ENCODE results near the gene SMPDL3A. TPM values are rescaled to one million over a fixed set of nuclear protein-coding genes. Genes with fewer than 3 reads are reported as not detected.

Gene SMPDL3A, protein sequence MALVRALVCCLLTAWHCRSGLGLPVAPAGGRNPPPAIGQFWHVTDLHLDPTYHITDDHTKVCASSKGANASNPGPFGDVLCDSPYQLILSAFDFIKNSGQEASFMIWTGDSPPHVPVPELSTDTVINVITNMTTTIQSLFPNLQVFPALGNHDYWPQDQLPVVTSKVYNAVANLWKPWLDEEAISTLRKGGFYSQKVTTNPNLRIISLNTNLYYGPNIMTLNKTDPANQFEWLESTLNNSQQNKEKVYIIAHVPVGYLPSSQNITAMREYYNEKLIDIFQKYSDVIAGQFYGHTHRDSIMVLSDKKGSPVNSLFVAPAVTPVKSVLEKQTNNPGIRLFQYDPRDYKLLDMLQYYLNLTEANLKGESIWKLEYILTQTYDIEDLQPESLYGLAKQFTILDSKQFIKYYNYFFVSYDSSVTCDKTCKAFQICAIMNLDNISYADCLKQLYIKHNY
- total RNA-seq (2016; rRNA removed; fragmentation: Illumina TruSeq; extraction: Trizol) = 6.4 and 7.8 TPM in 2 replicates
- total RNA-seq (2016; cell fraction: cytosol; rRNA removed; fragmentation: Illumina TruSeq; extraction: Trizol; ENCODE audit: low read depth) = 1.1 and 2.5 TPM in 2 replicates
- total RNA-seq (2016; cell fraction: insoluble cytoplasmic fraction; rRNA removed; fragmentation: Illumina TruSeq; extraction: Trizol) = 5.6 and 7.8 TPM in 2 replicates
- 3.7 and 4.1 TPM in 2 replicates for total RNA-seq (2016; cell fraction: membrane; rRNA removed; fragmentation: Illumina TruSeq; extraction: Trizol)
- 8.1 and 10.3 TPM in 2 replicates for total RNA-seq (2016; cell fraction: nucleus; rRNA removed; fragmentation: Illumina TruSeq; extraction: Trizol)
- 17.3 and 21.0 TPM in 2 replicates for polyA plus RNA-seq (2011; rRNA removed)
- 15.9 and 18.0 TPM in 2 replicates for polyA plus RNA-seq (2011; cell fraction: cytosol; rRNA removed)
- polyA plus RNA-seq (2011; cell fraction: nucleus; rRNA removed) = 9.0 and 11.3 TPM in 2 replicates
- polyA plus RNA-seq (2012) = 25.6 and 33.6 TPM in 2 replicates
- polyA plus RNA-seq (2016; cell fraction: cytosol; fragmentation: Illumina TruSeq; extraction: Trizol; ENCODE audit: low read depth) = 1.3 and 1.7 TPM in 2 replicates
- polyA plus RNA-seq (2016; cell fraction: insoluble cytoplasmic fraction; fragmentation: Illumina TruSeq; extraction: Trizol; ENCODE audit: low read depth) = 6.4 and 9.0 TPM in 2 replicates
- 3.1 and 4.1 TPM in 2 replicates for polyA plus RNA-seq (2016; cell fraction: membrane; fragmentation: Illumina TruSeq; extraction: Trizol; ENCODE audit: low read depth)
- 12.8 and 14.7 TPM in 2 replicates for polyA plus RNA-seq (2016; cell fraction: nucleus; fragmentation: Illumina TruSeq; extraction: Trizol; ENCODE audit: insufficient read depth, low read depth)
- 4.9 and 10.4 TPM in 2 replicates for polyA minus RNA-seq (2011; rRNA and poly(A)+ RNA removed; ENCODE audit: low replicate concordance)
- polyA minus RNA-seq (2011; cell fraction: cytosol; rRNA and poly(A)+ RNA removed) = 10.6 and 11.1 TPM in 2 replicates
- polyA minus RNA-seq (2011; cell fraction: nucleus; rRNA and poly(A)+ RNA removed) = 9.9 and 15.7 TPM in 2 replicates
- Bru-seq, nascent RNA = percentile 69 among the genes with signal in this experiment
- BruChase-seq, experiment 1, labeled RNA remaining after a 6-hour chase = percentile 70 among the genes with signal in this experiment
- BruChase-seq, experiment 2, labeled RNA remaining after a 2-hour chase = percentile 58 among the genes with signal in this experiment
- long read RNA-seq, experiment 1, transcript SMPDL3A-201 (8 exons, 1,851 nt) = major isoform, 20 of 29 reads
- long read RNA-seq, experiment 1, partial matches to known transcripts = 1 of 29 reads
- long read RNA-seq, experiment 1, other reads (novel, unspliced or antisense) = 5 of 29 reads
- long read RNA-seq, experiment 2, partial matches to known transcripts = 4 of 12 reads
- long read RNA-seq, experiment 2, other reads (novel, unspliced or antisense) = 4 of 12 reads

GRCh38 chr6:122789182-122790027 is at the start of gene SMPDL3A:
Gene SMPDL3A, plus strand, starts transcription at chr6:122789258. Its CDS starts 89 bp downstream, at chr6:122789347.
- in situ Hi-C loops (cut with HindIII; ENCODE audit: extremely low pct_ligation_motif_present, low pct_unique_long_range_greater_than_20kb) = loop anchor here (5.0 kb wide), 1 partner anchor 48 kb away; no protein-coding TSS in a partner anchor
- intact Hi-C loops (cut with micrococcal nuclease; ENCODE audit: unreplicated experiment) = loop anchor here (1.0 to 5.0 kb wide), 4 partner anchors 9 to 317 kb away; partner anchors contain the start of gene SERINC1
- no peaks in the 10 kb centered on the region for H3K9me3 ChIP-seq (ENCODE audit: low read length)
- H3K79me2 ChIP-seq (ENCODE audit: insufficient read depth, low read length) = no peaks in the 10 kb centered on the region
- ChIA-PET POLR2A (interaction anchor here (0.8 to 7.1 kb wide), 15 partner anchors 8 to 390 kb away, joined by 3 to 177 read pairs (median 4); partner anchors contain the start of genes FABP7, HSF2 and SERINC1), CTCF (ENCODE audit: low intra/inter-chr PET ratio, low total read pairs) (interaction anchor here (1.3 to 3.3 kb wide), 4 partner anchors 9 to 50 kb away, joined by 4 to 13 read pairs (median 8); no protein-coding TSS in a partner anchor)
- peak within 1 kb of the TSS; percentile 73 to 95 (median 77) for H3K4me3 ChIP-seq (replicated peaks in 1 of 3; ENCODE audit: insufficient read depth in 1 of 3, low read depth in 2 of 3, low read length in 3 of 3)
- ATAC-seq = peak; percentile 88
- H3K27ac ChIP-seq (ENCODE audit: extremely low read length, insufficient read depth, low read length) = peak within 1 kb of the TSS; percentile 91
- no peaks in the 10 kb centered on the region for H3K36me3 ChIP-seq (replicated peaks in 1 of 2; ENCODE audit: control insufficient read depth in 1 of 2, insufficient read depth in 2 of 2, low read length in 2 of 2)
- H2AFZ ChIP-seq (ENCODE audit: low read length) = peak within 1 kb of the TSS; percentile 79
- peak within 1 kb of the TSS; percentile 98 for H3K4me2 ChIP-seq (ENCODE audit: low read depth, low read length)
- H4K20me1 ChIP-seq (ENCODE audit: insufficient read depth, low read length) = no peaks in the 10 kb centered on the region
- peak; percentile 76 for DNase-seq (ENCODE audit: low spot score)
- no peaks in the 10 kb centered on the region; a peak in 1 of 5 replicates for H3K27me3 ChIP-seq (ENCODE audit: control insufficient read depth in 1 of 2, insufficient read depth in 2 of 2, low read length in 2 of 2)
- FAIRE-seq = peak; percentile 37
- under 1% methylated on average over 13 of the region's 71 CpGs for WGBS (ENCODE audit: low lambda C conversion rate)
- H3K4me1 ChIP-seq (ENCODE audit: insufficient read depth, low read length) = peaks cover 44% of the 10 kb centered on the region
- no TSS peak for BruUV-seq (replicated peaks)
- peak within 1 kb of the TSS; percentile 91 for H3K9ac ChIP-seq (ENCODE audit: insufficient read depth, low read depth, low read length)
- TF ChIP-seq ZBTB46 (CRISPR knock-in tag; IDR thresholded peaks at IDR 0.05; ENCODE audit: borderline replicate concordance) (0 out of 2 replicates have a peak, but pooled peaks have one; percentile 85), GATAD1 (CRISPR knock-in tag; IDR thresholded peaks at IDR 0.05) (peak; percentile 75), SRSF1 (optimal IDR thresholded peaks at IDR 0.05; ENCODE audit: low read depth, low read length) (peak; percentile 65), THAP8 (CRISPR knock-in tag; IDR thresholded peaks at IDR 0.05; ENCODE audit: borderline replicate concordance) (peak; percentile 25; the same call in 1 of the 2 replicates), ZNF160 (CRISPR knock-in tag; IDR thresholded peaks at IDR 0.05) (peak; percentile 89), SMAD1 (CRISPR knock-in tag; IDR thresholded peaks at IDR 0.05; ENCODE audit: borderline replicate concordance, low read depth) (no peak), ZNF296 (CRISPR knock-in tag; conservative IDR thresholded peaks at IDR 0.05) (no peak), CCAR2 (optimal IDR thresholded peaks at IDR 0.05; ENCODE audit: low read depth, low read length) (no peak)
- TF ChIP-seq, protein P1, sequence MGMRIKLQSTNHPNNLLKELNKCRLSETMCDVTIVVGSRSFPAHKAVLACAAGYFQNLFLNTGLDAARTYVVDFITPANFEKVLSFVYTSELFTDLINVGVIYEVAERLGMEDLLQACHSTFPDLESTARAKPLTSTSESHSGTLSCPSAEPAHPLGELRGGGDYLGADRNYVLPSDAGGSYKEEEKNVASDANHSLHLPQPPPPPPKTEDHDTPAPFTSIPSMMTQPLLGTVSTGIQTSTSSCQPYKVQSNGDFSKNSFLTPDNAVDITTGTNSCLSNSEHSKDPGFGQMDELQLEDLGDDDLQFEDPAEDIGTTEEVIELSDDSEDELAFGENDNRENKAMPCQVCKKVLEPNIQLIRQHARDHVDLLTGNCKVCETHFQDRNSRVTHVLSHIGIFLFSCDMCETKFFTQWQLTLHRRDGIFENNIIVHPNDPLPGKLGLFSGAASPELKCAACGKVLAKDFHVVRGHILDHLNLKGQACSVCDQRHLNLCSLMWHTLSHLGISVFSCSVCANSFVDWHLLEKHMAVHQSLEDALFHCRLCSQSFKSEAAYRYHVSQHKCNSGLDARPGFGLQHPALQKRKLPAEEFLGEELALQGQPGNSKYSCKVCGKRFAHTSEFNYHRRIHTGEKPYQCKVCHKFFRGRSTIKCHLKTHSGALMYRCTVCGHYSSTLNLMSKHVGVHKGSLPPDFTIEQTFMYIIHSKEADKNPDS (CRISPR knock-in tag; IDR thresholded peaks at IDR 0.05) = peak; percentile 87; the same call in 1 of the 2 replicates
